Testis (tissue), 2 donors: Measurements from ENCODE around the gene FAM193B.

Experiments
- POLR2A ChIP-seq: fragments of 450-650 bp; IDR thresholded peaks from one replicate; pipeline ENCODE4 v1.6.1; 2017; ENCODE audit warnings: antibody characterized with exemption, mild to moderate bottlenecking, moderate library complexity
- TF ChIP-seq, protein P1 (sequence below), 3 experiments: fragments of 450-650 bp in 2 of 3; fragments of 200-600 bp in 1 of 3; sonication (generic) in 1 of 3; IDR thresholded peaks; one replicate each; pipeline ENCODE4 v1.5.1; 2016 to 2019; ENCODE audit warnings: antibody characterized with exemption in 3 of 3, mild to moderate bottlenecking in 2 of 3, moderate library complexity in 1 of 3

DNA sequence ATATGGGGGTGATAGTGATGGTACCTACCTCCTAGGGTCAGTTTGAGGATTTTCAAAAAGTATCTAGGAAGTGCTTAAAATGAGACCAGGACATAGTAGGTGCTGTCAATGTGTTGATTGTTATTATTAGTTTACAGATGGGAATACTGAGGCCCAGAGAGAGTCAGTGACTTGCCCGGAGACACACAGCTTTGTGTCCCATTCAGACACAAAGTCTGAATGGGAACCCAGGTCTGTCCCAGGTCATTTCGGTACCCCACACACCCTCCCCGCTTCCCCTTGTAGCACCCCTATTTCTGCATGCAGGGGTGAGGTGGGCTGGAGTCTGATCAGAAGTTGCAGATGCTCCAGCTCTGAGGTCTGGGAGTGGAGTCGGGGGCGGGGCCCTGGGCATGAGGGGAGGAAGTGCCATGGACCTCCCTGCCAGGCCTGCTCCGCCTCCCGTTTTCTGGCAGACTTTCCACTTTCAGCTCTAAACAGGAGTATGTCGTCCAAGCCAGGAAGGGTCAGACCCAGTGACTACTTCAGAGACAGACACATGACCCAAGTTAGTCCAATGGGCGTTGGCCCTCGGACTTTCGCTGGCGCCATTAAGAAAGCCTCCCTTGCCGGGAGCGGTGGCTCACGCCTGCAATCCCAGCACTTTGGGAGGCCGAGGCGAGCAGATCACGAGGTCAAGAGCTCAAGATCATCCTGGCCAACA is 77.7 kb downstream of the FAM193B start:
- TF ChIP-seq, protein P1, sequence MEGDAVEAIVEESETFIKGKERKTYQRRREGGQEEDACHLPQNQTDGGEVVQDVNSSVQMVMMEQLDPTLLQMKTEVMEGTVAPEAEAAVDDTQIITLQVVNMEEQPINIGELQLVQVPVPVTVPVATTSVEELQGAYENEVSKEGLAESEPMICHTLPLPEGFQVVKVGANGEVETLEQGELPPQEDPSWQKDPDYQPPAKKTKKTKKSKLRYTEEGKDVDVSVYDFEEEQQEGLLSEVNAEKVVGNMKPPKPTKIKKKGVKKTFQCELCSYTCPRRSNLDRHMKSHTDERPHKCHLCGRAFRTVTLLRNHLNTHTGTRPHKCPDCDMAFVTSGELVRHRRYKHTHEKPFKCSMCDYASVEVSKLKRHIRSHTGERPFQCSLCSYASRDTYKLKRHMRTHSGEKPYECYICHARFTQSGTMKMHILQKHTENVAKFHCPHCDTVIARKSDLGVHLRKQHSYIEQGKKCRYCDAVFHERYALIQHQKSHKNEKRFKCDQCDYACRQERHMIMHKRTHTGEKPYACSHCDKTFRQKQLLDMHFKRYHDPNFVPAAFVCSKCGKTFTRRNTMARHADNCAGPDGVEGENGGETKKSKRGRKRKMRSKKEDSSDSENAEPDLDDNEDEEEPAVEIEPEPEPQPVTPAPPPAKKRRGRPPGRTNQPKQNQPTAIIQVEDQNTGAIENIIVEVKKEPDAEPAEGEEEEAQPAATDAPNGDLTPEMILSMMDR (IDR thresholded peaks at IDR 0.05), result no peak
- TF ChIP-seq POLR2A, result no peak
